ENCODE measurements around the gene ATP5F1B.
"Not testable (repeated sequence)": the region's sequence is repeated elsewhere in the genome, so short reads cannot be mapped to it uniquely, and the experiment has no call there.

Gene ATP5F1B

GRCh38 chr12:56648023-56648422 lies 2.2 kb upstream of the ATP5F1B start:
- not testable (repeated sequence) for DNase-seq (ENCODE audit: low read depth in 2 of 2)

GRCh38 chr12:56645201-56645716 lies 525 bp downstream of the ATP5F1B start:
- no peak for DNase-seq (ENCODE audit: low read depth in 2 of 2)

- DNase-seq (ENCODE audit: low read depth in 2 of 2): no peak
These were observed 1.1 kb downstream of the ATP5F1B start for GRCh38 chr12:56644654-56645053.

GRCh38 chr12:56641219-56641618 lies 4.6 kb downstream of the ATP5F1B start:
- DNase-seq (ENCODE audit: low read depth in 2 of 2): no peak

GRCh38 chr12:56637621-56638020 lies 8.2 kb downstream of the ATP5F1B start:
- DNase-seq (ENCODE audit: low read depth in 2 of 2): no peak

- DNase-seq (ENCODE audit: low read depth in 2 of 2): peak; percentile 76 to 84
These were observed 8.9 kb downstream of the ATP5F1B start for GRCh38 chr12:56636675-56637540.

- DNase-seq (ENCODE audit: low read depth in 2 of 2): peak; percentile 76 to 92
These were observed 9.7 kb downstream of the ATP5F1B start for GRCh38 chr12:56635806-56636674.

GRCh38 chr12:56634837-56635791 lies 10.7 kb downstream of the ATP5F1B start:
- DNase-seq (ENCODE audit: low read depth in 2 of 2): peak; percentile 17 to 55

GRCh38 chr12:56634242-56634836 lies 11.4 kb downstream of the ATP5F1B start:
- DNase-seq (ENCODE audit: low read depth in 2 of 2): peak in 1 of 2 experiments; percentile 23

GRCh38 chr12:56633468-56634241 lies 12.1 kb downstream of the ATP5F1B start:
- DNase-seq (ENCODE audit: low read depth in 2 of 2): no peak

- no peak for DNase-seq (ENCODE audit: low read depth in 2 of 2)
These were observed 12.9 kb downstream of the ATP5F1B start for GRCh38 chr12:56632701-56633467.

- DNase-seq (ENCODE audit: low read depth in 2 of 2): peak; percentile 9 to 54
These were observed 13.7 kb downstream of the ATP5F1B start for GRCh38 chr12:56631790-56632700.

GRCh38 chr12:56630180-56630632 lies 15.6 kb downstream of the ATP5F1B start, which contains the start of gene BAZ2A:
TSS of gene BAZ2A (minus strand) at chr12:56630326. CDS start at chr12:56617530, 12,796 bp downstream.
- peak; percentile 75 to 84 for DNase-seq (ENCODE audit: low read depth in 2 of 2)

GRCh38 chr12:56629459-56630179 lies 16.2 kb downstream of the ATP5F1B start:
- DNase-seq (ENCODE audit: low read depth in 2 of 2): peak; percentile 16 to 20

- DNase-seq (ENCODE audit: low read depth in 2 of 2): peak; percentile 15 to 56
These were observed 16.9 kb downstream of the ATP5F1B start for GRCh38 chr12:56628671-56629458.

GRCh38 chr12:56626701-56627100 lies 19.1 kb downstream of the ATP5F1B start:
- DNase-seq (ENCODE audit: low read depth in 2 of 2): no peak
